H9 (cell line): ENCODE data around the gene ANKRD36C. TPM values are rescaled to one million over a fixed set of nuclear protein-coding genes. Genes with fewer than 3 reads are reported as not detected.
"Not testable (repeated sequence)": the region's sequence is repeated elsewhere in the genome, so short reads cannot be mapped to it uniquely, and the experiment has no call there.

Source experiments
- DNase-seq: peaks from one replicate; pipeline ENCODE4 v3.0.0-alpha.2; 2017
- H2AFZ ChIP-seq: one replicate; pipeline ENCODE4 v1.6.1; 2013; ENCODE audit warnings: mild to moderate bottlenecking, low read length, control low read depth, moderate library complexity
- H2AK5ac ChIP-seq: 2 replicates; pipeline ENCODE4 v1.6.1; 2013; ENCODE audit warnings: low read length, control low read depth, mixed read lengths; ENCODE audit not compliant: insufficient read length
- H2BK120ac ChIP-seq: one replicate; pipeline ENCODE4 v1.6.1; 2013; ENCODE audit warnings: low read depth, mild to moderate bottlenecking, low read length, control low read depth, inconsistent platforms; ENCODE audit not compliant: poor library complexity, severe bottlenecking
- H2BK12ac ChIP-seq: 2 replicates; pipeline ENCODE4 v1.6.1; 2013; ENCODE audit warnings: low read length, control low read depth, mixed read lengths, low read depth; ENCODE audit not compliant: insufficient read length
- H2BK15ac ChIP-seq: 2 replicates; pipeline ENCODE4 v1.6.1; 2013; ENCODE audit warnings: low read depth, low read length, control low read depth
- H2BK20ac ChIP-seq: one replicate; pipeline ENCODE4 v1.6.1; 2013; ENCODE audit warnings: low read depth, mild to moderate bottlenecking, low read length, control low read depth, inconsistent platforms; ENCODE audit not compliant: poor library complexity, severe bottlenecking
- H2BK5ac ChIP-seq: 2 replicates; pipeline ENCODE4 v1.6.1; 2013; ENCODE audit warnings: low read length, control low read depth, mixed read lengths; ENCODE audit not compliant: insufficient read length
- H3K14ac ChIP-seq: 2 replicates; pipeline ENCODE4 v1.6.1; 2013; ENCODE audit warnings: low read length, control low read depth; ENCODE audit not compliant: insufficient read depth
- H3K18ac ChIP-seq: 2 replicates; pipeline ENCODE4 v1.6.1; 2013; ENCODE audit warnings: low read depth, mild to moderate bottlenecking, mixed read lengths, low read length, control low read depth; ENCODE audit not compliant: insufficient read length
- H3K23ac ChIP-seq: 2 replicates; pipeline ENCODE4 v1.6.1; 2013; ENCODE audit warnings: low read length, control low read depth, mixed read lengths, low read depth; ENCODE audit not compliant: insufficient read length
- H3K23me2 ChIP-seq: 2 replicates; pipeline ENCODE4 v1.6.1; 2013; ENCODE audit warnings: low read depth, mild to moderate bottlenecking, mixed read lengths, low read length, control low read depth; ENCODE audit not compliant: insufficient read length, poor library complexity, severe bottlenecking
- H3K27ac ChIP-seq: 2 replicates; pipeline ENCODE4 v1.5.1; 2013; ENCODE audit warnings: low read length, control low read depth, mixed read lengths, low read depth; ENCODE audit not compliant: insufficient read length
- H3K27me3 ChIP-seq: 2 replicates; pipeline ENCODE4 v1.6.1; 2013; ENCODE audit warnings: low read length, control low read depth, inconsistent platforms; ENCODE audit not compliant: insufficient read depth
- H3K4ac ChIP-seq: 2 replicates; pipeline ENCODE4 v1.6.1; 2013; ENCODE audit warnings: low read depth, mild to moderate bottlenecking, control low read depth, inconsistent platforms, low read length, moderate library complexity
- H3K4me1 ChIP-seq: 2 replicates; pipeline ENCODE4 v1.6.1; 2013; ENCODE audit warnings: low read length, control low read depth, inconsistent platforms; ENCODE audit not compliant: insufficient read depth
- H3K4me2 ChIP-seq: 2 replicates; pipeline ENCODE4 v1.6.1; 2013; ENCODE audit warnings: low read length, control low read depth, mixed read lengths; ENCODE audit not compliant: insufficient read length, insufficient read depth
- H3K56ac ChIP-seq: 2 replicates; pipeline ENCODE4 v1.6.1; 2013; ENCODE audit warnings: low read depth, mild to moderate bottlenecking, mixed read lengths, low read length, control low read depth; ENCODE audit not compliant: insufficient read length
- H3K79me1 ChIP-seq: 2 replicates; pipeline ENCODE4 v1.6.1; 2013; ENCODE audit warnings: low read depth, mild to moderate bottlenecking, moderate library complexity, low read length, control low read depth, inconsistent platforms; ENCODE audit not compliant: insufficient read depth, poor library complexity, severe bottlenecking
- H3K79me2 ChIP-seq: 2 replicates; pipeline ENCODE4 v1.6.1; 2013; ENCODE audit warnings: low read length, control low read depth, inconsistent platforms; ENCODE audit not compliant: insufficient read depth
- H3K9ac ChIP-seq: 2 replicates; pipeline ENCODE4 v1.6.1; 2013; ENCODE audit warnings: low read length, control low read depth, mixed read lengths; ENCODE audit not compliant: insufficient read length; ENCODE audit errors: extremely low read depth
- H3K9me3 ChIP-seq: one replicate; pipeline ENCODE4 v1.6.1; 2013; ENCODE audit warnings: low read depth, low read length, inconsistent platforms; ENCODE audit not compliant: control insufficient read depth
- H3T11ph ChIP-seq: one replicate; pipeline ENCODE4 v1.6.1; 2013; ENCODE audit warnings: mild to moderate bottlenecking, low read length, control low read depth, inconsistent platforms
- H4K20me1 ChIP-seq: one replicate; pipeline ENCODE4 v1.6.1; 2013; ENCODE audit not compliant: control insufficient read depth, insufficient read length, insufficient read depth
- H4K5ac ChIP-seq: 2 replicates; pipeline ENCODE4 v1.6.1; 2013; ENCODE audit warnings: low read depth, mild to moderate bottlenecking, mixed read lengths, low read length, control low read depth; ENCODE audit not compliant: insufficient read length
- H4K8ac ChIP-seq: replicated peaks from 2 replicates; pipeline ENCODE4 v1.6.1; 2013; ENCODE audit warnings: low read length, control low read depth, mixed read lengths, low read depth; ENCODE audit not compliant: insufficient read length
- H4K91ac ChIP-seq: 2 replicates; pipeline ENCODE4 v1.6.1; 2013; ENCODE audit warnings: low read depth, mild to moderate bottlenecking, moderate library complexity, mixed read lengths, low read length, control low read depth; ENCODE audit not compliant: insufficient read length
- H3K27ac Mint-ChIP-seq, 3 experiments: 2 replicates in 2 of 3; 3 replicates in 1 of 3; pipeline ENCODE4 v1.8.0; 2020 to 2021; ENCODE audit warnings: mixed read lengths in 3 of 3, mild to moderate bottlenecking in 1 of 3, moderate library complexity in 1 of 3
- H3K27me3 Mint-ChIP-seq: 2 replicates; pipeline ENCODE4 v1.8.0; 2021; ENCODE audit warnings: low read depth, mild to moderate bottlenecking, moderate library complexity, mixed read lengths
- H3K36me3 Mint-ChIP-seq, 3 experiments: 2 replicates in 2 of 3; 3 replicates in 1 of 3; pipeline ENCODE4 v1.8.0; 2020 to 2021; ENCODE audit warnings: low read depth in 3 of 3, mixed read lengths in 3 of 3; ENCODE audit not compliant: insufficient read depth in 1 of 3
- H3K4me1 Mint-ChIP-seq, 2 experiments: 2 replicates each; pipeline ENCODE4 v1.8.0; 2020; ENCODE audit warnings: mixed read lengths in 2 of 2
- H3K4me3 Mint-ChIP-seq, 2 experiments: 2 replicates in 1 of 2; 3 replicates in 1 of 2; pipeline ENCODE4 v1.8.0; 2020 to 2021; ENCODE audit warnings: mild to moderate bottlenecking in 2 of 2, mixed read lengths in 2 of 2, moderate library complexity in 1 of 2
- H3K9me3 Mint-ChIP-seq, 2 experiments: 2 replicates in 1 of 2; 3 replicates in 1 of 2; pipeline ENCODE4 v1.8.0; 2020; ENCODE audit warnings: mild to moderate bottlenecking in 2 of 2, mixed read lengths in 2 of 2, moderate library complexity in 1 of 2
- CTCF ChIP-seq: fragments of 200-600 bp; sonication (generic); conservative IDR thresholded peaks from 3 replicates; pipeline ENCODE4 v1.8.0; 2021; ENCODE audit warnings: antibody characterized with exemption, mild to moderate bottlenecking
- WGBS: extraction: QIAGEN DNeasy Blood & Tissue Kit; methylation state at CpG from one replicate; pipeline ENCODE4 v1.1.7; 2013; ENCODE audit warnings: missing lambda C conversion rate, low lambda C conversion rate, mixed read lengths; ENCODE audit not compliant: insufficient read length; ENCODE audit errors: extremely low coverage; 5-methylcytosine and 5-hydroxymethylcytosine counted together
- total RNA-seq: library from RNA; stranded (reverse); gene quantifications from 2 replicates; pipeline ENCODE4 v1.2.1, GENCODE V29; 2021

ANKRD36C gene
- total RNA-seq, 1 experiment from 2014 or later = 8.2 TPM

GRCh38 chr2:95992520-95993272, 1.1 kb upstream of the ANKRD36C start:
- H4K91ac ChIP-seq, H3K14ac ChIP-seq, H4K20me1 ChIP-seq, H3K23ac ChIP-seq, H3K4ac ChIP-seq, H2BK20ac ChIP-seq, H3K4me1 ChIP-seq, H3K18ac ChIP-seq, H3K9ac ChIP-seq, H2AK5ac ChIP-seq, H3K79me1 ChIP-seq, H3K4me1 Mint-ChIP-seq, H3K79me2 ChIP-seq, H2BK120ac ChIP-seq, H2AFZ ChIP-seq, H3T11ph ChIP-seq, H4K5ac ChIP-seq, H4K8ac ChIP-seq, H2BK12ac ChIP-seq, H3K27me3 ChIP-seq, H3K9me3 Mint-ChIP-seq, H3K23me2 ChIP-seq, H3K36me3 Mint-ChIP-seq, H2BK15ac ChIP-seq, H3K27ac ChIP-seq, H3K9me3 ChIP-seq, H3K56ac ChIP-seq, H2BK5ac ChIP-seq: not testable (repeated sequence)
- peak; percentile 87; the same call in 2 of the 3 replicates for TF ChIP-seq CTCF
- H3K27ac Mint-ChIP-seq = peak overlapping the region in 2 of 3 experiments; percentile 22 to 68; a peak in 1 of 7 replicates
- WGBS = no CpG with 5 or more reads among the region's 34 CpGs
- peak; percentile 52 for DNase-seq
- H3K4me2 ChIP-seq = peak overlapping the region; percentile 83
- peaks cover 18% of the 10 kb centered on the region for H3K27me3 Mint-ChIP-seq
- peak overlapping the region; percentile 73 to 85 for H3K4me3 Mint-ChIP-seq

- not testable (repeated sequence) for H3K9me3 ChIP-seq, H2BK15ac ChIP-seq, H3K56ac ChIP-seq, H2AFZ ChIP-seq, H3K23ac ChIP-seq, H2AK5ac ChIP-seq, H3K79me2 ChIP-seq, H3K14ac ChIP-seq, H4K8ac ChIP-seq, H3K27ac ChIP-seq, H3K9ac ChIP-seq, H3K4ac ChIP-seq, H3T11ph ChIP-seq, H3K4me1 Mint-ChIP-seq, H4K91ac ChIP-seq, H3K36me3 Mint-ChIP-seq, H3K79me1 ChIP-seq, DNase-seq, H4K5ac ChIP-seq, H3K27me3 ChIP-seq, H3K23me2 ChIP-seq, H4K20me1 ChIP-seq, H3K9me3 Mint-ChIP-seq, H2BK20ac ChIP-seq, H2BK5ac ChIP-seq, H3K18ac ChIP-seq, H2BK120ac ChIP-seq, H3K27ac Mint-ChIP-seq, H2BK12ac ChIP-seq, H3K4me1 ChIP-seq
- no CpG with 5 or more reads among the region's 39 CpGs for WGBS
- peaks cover 17% of the 10 kb centered on the region for H3K27me3 Mint-ChIP-seq
- H3K4me3 Mint-ChIP-seq = peak overlapping the region; percentile 63 to 79
- peak overlapping the region; percentile 83 for H3K4me2 ChIP-seq
These were observed 478 bp upstream of the ANKRD36C start for GRCh38 chr2:95992102-95992501.
